Measurements from ENCODE around the gene UGT2B15. TPM values are rescaled to one million over a fixed set of nuclear protein-coding genes. Genes with fewer than 3 reads are reported as not detected.

The UGT2B15 gene
- total RNA-seq, 1 donor, result not detected

DNA sequence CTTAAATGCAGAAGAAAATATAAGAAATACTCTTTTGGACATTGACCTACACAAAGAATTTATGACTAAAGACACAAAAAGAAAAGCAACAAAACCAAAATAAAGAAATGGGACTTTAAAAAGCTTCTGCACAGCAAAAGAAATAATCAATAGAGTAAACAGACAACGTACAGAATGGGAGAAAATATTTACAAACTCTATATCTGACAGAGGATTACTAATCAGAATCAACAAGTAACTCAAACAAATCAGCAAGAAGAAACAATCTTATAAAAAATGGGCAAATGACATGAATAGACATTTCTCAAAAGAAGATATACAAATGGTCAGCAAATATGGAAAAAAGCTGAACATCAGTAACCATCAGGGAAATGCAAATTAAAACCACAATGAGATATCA is 56.7 kb downstream of the UGT2B15 start:
- Histone ChIP-seq H3K9me3 (ENCODE audit: low read depth, low read length) (no peaks in the 10 kb centered on the region), H3K27me3 (ENCODE audit: insufficient read depth, low read length) (no peaks in the 10 kb centered on the region), H3K4me1 (ENCODE audit: insufficient read depth, low read length) (no peaks in the 10 kb centered on the region), H3K4me3 (ENCODE audit: low read length) (no peak overlapping the region)

GRCh38 chr4:68606240-68606639 is 64.2 kb downstream of the UGT2B15 start:
- H3K4me3 ChIP-seq (ENCODE audit: low read length), result no peak overlapping the region
- no peaks in the 10 kb centered on the region for H3K27me3 ChIP-seq (ENCODE audit: insufficient read depth, low read length)
- no peaks in the 10 kb centered on the region for H3K4me1 ChIP-seq (ENCODE audit: insufficient read depth, low read length)
- no peaks in the 10 kb centered on the region for H3K9me3 ChIP-seq (ENCODE audit: low read depth, low read length)

DNA sequence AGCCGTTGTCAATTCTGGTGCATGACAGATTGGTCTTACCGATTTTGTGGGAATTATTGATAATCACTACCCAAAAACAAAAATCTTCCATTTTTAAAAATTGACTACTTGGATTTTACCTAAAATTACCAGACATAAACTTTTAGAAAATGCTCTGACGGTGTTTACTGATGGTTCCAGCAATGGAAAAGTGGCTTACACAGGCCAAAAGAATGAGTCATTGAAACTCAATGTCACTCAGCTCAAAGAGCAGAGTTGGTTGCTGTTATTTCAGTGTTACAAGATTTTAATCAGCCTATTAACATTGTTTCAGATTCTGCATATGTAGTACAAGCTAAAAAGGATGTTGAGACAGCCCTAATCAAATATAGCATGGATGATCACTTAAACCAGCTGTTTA is 71.3 kb downstream of the UGT2B15 start:
- Histone ChIP-seq H3K27me3 (ENCODE audit: insufficient read depth, low read length) (no peaks in the 10 kb centered on the region), H3K4me1 (ENCODE audit: insufficient read depth, low read length) (no peaks in the 10 kb centered on the region), H3K4me3 (ENCODE audit: low read length) (no peak overlapping the region), H3K9me3 (ENCODE audit: low read depth, low read length) (no peaks in the 10 kb centered on the region)

GRCh38 chr4:68597482-68597881 is 73.0 kb downstream of the UGT2B15 start:
- Histone ChIP-seq H3K4me3 (ENCODE audit: low read length) (no peak overlapping the region), H3K9me3 (ENCODE audit: low read depth, low read length) (no peaks in the 10 kb centered on the region), H3K27me3 (ENCODE audit: insufficient read depth, low read length) (no peaks in the 10 kb centered on the region), H3K4me1 (ENCODE audit: insufficient read depth, low read length) (no peaks in the 10 kb centered on the region)

Other genes with a start within 250 kb of the UGT2B15 start
- 0.42 TPM for gene TMPRSS11E, start 223.2 kb downstream of the UGT2B15 start, total RNA-seq
- gene UGT2B17, start 94.3 kb downstream of the UGT2B15 start, total RNA-seq, result 0.94 TPM
- gene UGT2B10, start 145.3 kb upstream of the UGT2B15 start, total RNA-seq, result not detected

Measured in mononuclear cell (primary cell).